Transverse colon (tissue), 4 donors: Measurements from ENCODE around the gene CHRND.

Experiments
- EP300 ChIP-seq: sonication (generic); formaldehyde crosslinking; IDR thresholded peaks from one replicate; pipeline ENCODE4 v1.6.1; 2017; ENCODE audit warnings: antibody characterized with exemption, low read depth
- POLR2A ChIP-seq: fragments of 450-650 bp; IDR thresholded peaks from one replicate; pipeline ENCODE4 v1.6.1; 2016; ENCODE audit warnings: antibody characterized with exemption, mild to moderate bottlenecking, moderate library complexity
- POLR2AphosphoS5 ChIP-seq, 3 donors: sonication (generic); formaldehyde crosslinking; IDR thresholded peaks; one replicate each; pipeline ENCODE4 v1.6.1; 2016; ENCODE audit warnings: antibody characterized with exemption in 3 of 3
- TF ChIP-seq, protein P1 (sequence below), 5 experiments: fragments of 200-600 bp in 3 of 5; fragments of 450-650 bp in 2 of 5; sonication (generic) in 3 of 5; IDR thresholded peaks; 1 replicate in 2 of 5; 2 replicates in 3 of 5; pipeline ENCODE4 v1.5.1; 2016 to 2017; ENCODE audit warnings: antibody characterized with exemption in 5 of 5, inconsistent platforms in 3 of 5, mild to moderate bottlenecking in 2 of 5, moderate library complexity in 1 of 5

DNA sequence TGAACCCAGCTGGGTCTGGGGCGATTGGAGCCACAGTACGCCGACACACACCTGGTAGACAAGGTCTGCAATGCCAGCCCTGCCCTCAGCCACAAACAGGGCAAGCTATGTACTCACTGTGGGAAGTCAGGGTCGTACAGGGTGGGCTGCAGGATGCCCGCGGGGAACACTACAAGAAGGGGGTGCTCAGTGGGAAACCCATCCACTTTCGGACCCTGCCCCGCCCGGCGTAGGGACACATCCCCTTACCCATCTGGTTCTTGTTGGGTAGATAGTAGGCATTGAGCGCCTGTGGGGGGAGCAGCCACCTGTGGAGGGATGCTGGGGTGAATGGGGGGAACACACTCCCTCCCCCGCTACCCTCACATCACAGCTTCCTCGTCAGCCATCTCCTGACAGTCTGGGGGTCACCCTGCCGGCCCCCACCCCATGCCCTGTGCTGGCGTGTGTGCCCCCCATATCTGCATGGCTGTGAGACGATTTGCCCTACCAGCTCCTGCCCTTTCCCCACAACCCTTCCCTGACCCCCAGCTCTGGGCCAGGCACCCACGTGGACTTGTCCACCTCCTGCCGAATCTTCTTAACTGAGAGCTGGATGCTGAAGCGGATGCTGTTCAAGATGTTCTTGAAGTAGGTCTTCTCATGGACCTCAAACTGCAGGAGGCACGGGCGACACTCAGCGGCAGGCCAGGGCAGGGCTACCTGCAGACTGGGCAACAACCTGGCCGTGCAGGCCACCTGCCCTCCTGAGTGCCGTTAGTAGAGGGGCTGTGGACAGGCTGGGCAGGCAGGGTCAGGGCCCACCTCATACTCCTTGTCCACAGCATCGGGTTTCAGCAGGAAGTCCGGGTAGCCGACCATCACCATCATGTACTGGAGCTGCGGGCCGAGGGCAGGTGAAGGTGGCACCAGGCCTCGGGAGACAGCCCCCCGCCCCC is 43.4 kb upstream of the CHRND start:
- TF ChIP-seq POLR2A (no peak), EP300 (no peak), POLR2AphosphoS5 (IDR thresholded peaks at IDR 0.05) (no peak)
- TF ChIP-seq, protein P1, sequence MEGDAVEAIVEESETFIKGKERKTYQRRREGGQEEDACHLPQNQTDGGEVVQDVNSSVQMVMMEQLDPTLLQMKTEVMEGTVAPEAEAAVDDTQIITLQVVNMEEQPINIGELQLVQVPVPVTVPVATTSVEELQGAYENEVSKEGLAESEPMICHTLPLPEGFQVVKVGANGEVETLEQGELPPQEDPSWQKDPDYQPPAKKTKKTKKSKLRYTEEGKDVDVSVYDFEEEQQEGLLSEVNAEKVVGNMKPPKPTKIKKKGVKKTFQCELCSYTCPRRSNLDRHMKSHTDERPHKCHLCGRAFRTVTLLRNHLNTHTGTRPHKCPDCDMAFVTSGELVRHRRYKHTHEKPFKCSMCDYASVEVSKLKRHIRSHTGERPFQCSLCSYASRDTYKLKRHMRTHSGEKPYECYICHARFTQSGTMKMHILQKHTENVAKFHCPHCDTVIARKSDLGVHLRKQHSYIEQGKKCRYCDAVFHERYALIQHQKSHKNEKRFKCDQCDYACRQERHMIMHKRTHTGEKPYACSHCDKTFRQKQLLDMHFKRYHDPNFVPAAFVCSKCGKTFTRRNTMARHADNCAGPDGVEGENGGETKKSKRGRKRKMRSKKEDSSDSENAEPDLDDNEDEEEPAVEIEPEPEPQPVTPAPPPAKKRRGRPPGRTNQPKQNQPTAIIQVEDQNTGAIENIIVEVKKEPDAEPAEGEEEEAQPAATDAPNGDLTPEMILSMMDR (IDR thresholded peaks at IDR 0.05): no peak
